Cardiac septum (tissue), 1 donor: Measurements from ENCODE around the gene MTIF3. TPM values are rescaled to one million over a fixed set of nuclear protein-coding genes. Genes with fewer than 3 reads are reported as not detected.
"Not testable (repeated sequence)": the region's sequence is repeated elsewhere in the genome, so short reads cannot be mapped to it uniquely, and the experiment has no call there.

Experiments used
- DNase-seq: peaks from one replicate; pipeline ENCODE4 v3.0.0-alpha.2; 2020; ENCODE audit warnings: low spot score
- intact Hi-C: fragments of 100-400 bp; cut with DNase I; formaldehyde crosslinking; loops from one replicate; pipeline ENCODE4 v1.14.0; 2022
- total RNA-seq: library from RNA; stranded (reverse); fragmentation: NEBNext Ultra II Directional; extraction: Animal tissue kit (Norgen Biotek cat#: 25700); gene quantifications from one replicate; pipeline ENCODE4 v1.2.1, GENCODE V29; 2021
- donor health status: DM: no; HTN: no; CAD: no.

Gene MTIF3
- total RNA-seq, 1 donor from 2014 or later, result 83.8 TPM

GRCh38 chr13:27424246-27425157 lies 25.9 kb downstream of the MTIF3 start, which contains the start of gene GTF3A:
Gene GTF3A, plus strand, starts transcription at chr13:27424619.
- DNase-seq, result peak; percentile 93
- intact Hi-C loops, result loop anchor here (1.0 to 10.0 kb wide), 4 partner anchors 26 to 250 kb away; partner anchors contain the start of genes LNX2, MTIF3, POLR1D and RPL21

GRCh38 chr13:27423333-27423732 lies 27.0 kb downstream of the MTIF3 start:
- no peak for DNase-seq
- intact Hi-C loops, result loop anchor here (10.0 kb wide), 2 partner anchors 169 to 249 kb away; partner anchors contain the start of genes RPL21 and USP12

- intact Hi-C loops, result loop anchor here (10.0 kb wide), 2 partner anchors 166 to 246 kb away; partner anchors contain the start of genes RPL21 and USP12
- DNase-seq, result no peak
Observed at GRCh38 chr13:27421101-27421871, 29.1 kb downstream of the MTIF3 start.

- intact Hi-C loops, result no loop called here
- no peak for DNase-seq
Observed at GRCh38 chr13:27419328-27419727, 31.0 kb downstream of the MTIF3 start.

GRCh38 chr13:27415116-27415515 lies 35.2 kb downstream of the MTIF3 start:
- no peak for DNase-seq
- intact Hi-C loops, result no loop called here

GRCh38 chr13:27411341-27411740 lies 39.0 kb downstream of the MTIF3 start:
- no peak for DNase-seq
- intact Hi-C loops, result no loop called here

GRCh38 chr13:27409013-27409412 lies 41.4 kb downstream of the MTIF3 start:
- DNase-seq, result no peak
- intact Hi-C loops, result loop anchor here (10.0 kb wide), 1 partner anchor 126 kb away; no protein-coding TSS in a partner anchor

- intact Hi-C loops, result loop anchor here (10.0 kb wide), 1 partner anchor 127 kb away; no protein-coding TSS in a partner anchor
Observed at GRCh38 chr13:27408074-27408473, 42.3 kb downstream of the MTIF3 start.

GRCh38 chr13:27406178-27406939 lies 44.0 kb downstream of the MTIF3 start:
- no peak for DNase-seq
- intact Hi-C loops, result loop anchor here (10.0 kb wide), 1 partner anchor 128 kb away; no protein-coding TSS in a partner anchor

More at GRCh38 chr13:27408074-27408473, 42.3 kb downstream of the MTIF3 start:
- no peak for DNase-seq

GRCh38 chr13:27405546-27406134 lies 44.7 kb downstream of the MTIF3 start:
- DNase-seq, result no peak
- intact Hi-C loops, result loop anchor here (10.0 kb wide), 1 partner anchor 129 kb away; no protein-coding TSS in a partner anchor

GRCh38 chr13:27404680-27405079 lies 45.7 kb downstream of the MTIF3 start:
- intact Hi-C loops, result loop anchor here (10.0 kb wide), 1 partner anchor 130 kb away; no protein-coding TSS in a partner anchor
- no peak for DNase-seq

- DNase-seq, result no peak
- intact Hi-C loops, result loop anchor here (10.0 kb wide), 1 partner anchor 131 kb away; no protein-coding TSS in a partner anchor
Observed at GRCh38 chr13:27403727-27404385, 46.5 kb downstream of the MTIF3 start.

GRCh38 chr13:27403203-27403678 lies 47.1 kb downstream of the MTIF3 start:
- intact Hi-C loops, result loop anchor here (10.0 kb wide), 1 partner anchor 132 kb away; no protein-coding TSS in a partner anchor
- no peak for DNase-seq

- no peak for DNase-seq
- intact Hi-C loops, result loop anchor here (10.0 kb wide), 1 partner anchor 134 kb away; no protein-coding TSS in a partner anchor
Observed at GRCh38 chr13:27401210-27401609, 49.2 kb downstream of the MTIF3 start.

GRCh38 chr13:27400405-27400804 lies 50.0 kb downstream of the MTIF3 start:
- intact Hi-C loops, result loop anchor here (10.0 kb wide), 1 partner anchor 134 kb away; no protein-coding TSS in a partner anchor
- DNase-seq, result not testable (repeated sequence)

- no peak for DNase-seq
- intact Hi-C loops, result no loop called here
Observed at GRCh38 chr13:27398360-27398759, 52.0 kb downstream of the MTIF3 start.

- DNase-seq, result no peak
- intact Hi-C loops, result no loop called here
Observed at GRCh38 chr13:27396252-27396846, 54.0 kb downstream of the MTIF3 start.
